HepG2 (cell line): Measurements from ENCODE around the gene SLC6A7. TPM values are rescaled to one million over a fixed set of nuclear protein-coding genes. Genes with fewer than 3 reads are reported as not detected.

Experiments
- ATAC-seq: fragments of 200-7000 bp; cut with Tn5 transposase; 3 replicates; pipeline ENCODE4 v1.9.1; 2020; ENCODE audit warnings: mild to moderate bottlenecking, moderate library complexity
- BruUV-seq: library from RNA; stranded (reverse); fragments of 400-500 nt; replicated peaks from 2 replicates; lab custom pipeline; 2021; lab: Mats Ljungman, UMichigan
- CTCF ChIA-PET: fragments of 300-600 bp; formaldehyde crosslinking; extraction: SDS; loops from one replicate; lab custom pipeline; 2021; ENCODE audit warnings: low total read pairs, inconsistent platforms, low intra/inter-chr PET ratio; lab: Yijun Ruan, JAX
- POLR2A ChIA-PET: fragments of 350-600 bp; sonication (Branson Sonifier 250); formaldehyde crosslinking; loops from one replicate; lab custom pipeline; 2020; ENCODE audit warnings: antibody characterized with exemption, inconsistent platforms; lab: Yijun Ruan, JAX
- DNase-seq: peaks from one replicate; pipeline ENCODE4 v3.0.0-alpha.2; 2015; ENCODE audit warnings: low spot score
- FAIRE-seq: peaks from 3 replicates; lab custom pipeline; 2011; peaks lifted over from hg19 to GRCh38; lab: Jason Lieb, UNC
- H2AFZ ChIP-seq: one replicate; pipeline ENCODE4 v1.6.1; 2011; ENCODE audit warnings: low read length, inconsistent platforms
- H3K27ac ChIP-seq: fragments of 300-600 bp; 3 replicates; pipeline ENCODE4 v1.8.0; 2011; ENCODE audit warnings: mixed run types, mild to moderate bottlenecking, mixed read lengths, low read length, inconsistent platforms; ENCODE audit not compliant: insufficient read depth; ENCODE audit errors: extremely low read length
- H3K27me3 ChIP-seq, 2 experiments: fragments of 200-600 bp in 1 of 2; 2 replicates in 1 of 2; 3 replicates in 1 of 2; pipeline versions ENCODE4 v1.6.0 to v1.8.0; 2011; ENCODE audit warnings: low read length in 2 of 2, mild to moderate bottlenecking in 2 of 2, moderate library complexity in 2 of 2, inconsistent platforms in 1 of 2; ENCODE audit not compliant: insufficient read depth in 2 of 2, control insufficient read depth in 1 of 2
- H3K36me3 ChIP-seq, 2 experiments: fragments of 200-600 bp in 1 of 2; replicated peaks in 1 of 2; 2 replicates in 1 of 2; 3 replicates in 1 of 2; pipeline versions ENCODE4 v1.5.1 to v1.8.0; 2011; ENCODE audit warnings: low read length in 2 of 2, inconsistent platforms in 1 of 2; ENCODE audit not compliant: insufficient read depth in 2 of 2, control insufficient read depth in 1 of 2
- H3K4me1 ChIP-seq: 2 replicates; pipeline ENCODE4 v1.5.1; 2012; ENCODE audit warnings: low read length, inconsistent platforms; ENCODE audit not compliant: insufficient read depth
- H3K4me2 ChIP-seq: 2 replicates; pipeline ENCODE4 v1.6.0; 2011; ENCODE audit warnings: low read depth, low read length, inconsistent platforms
- H3K4me3 ChIP-seq, 3 experiments: fragments of 200-600 bp in 1 of 3; sonication (generic), shearing (Covaris generic) in 1 of 3; replicated peaks in 1 of 3; 2 replicates each; pipeline ENCODE4 v1.5.1; 2011 to 2016; ENCODE audit warnings: low read length in 3 of 3, inconsistent platforms in 2 of 3, low read depth in 2 of 3, mild to moderate bottlenecking in 2 of 3, control low read depth in 1 of 3, mixed read lengths in 1 of 3; ENCODE audit not compliant: insufficient read depth in 1 of 3
- H3K79me2 ChIP-seq: one replicate; pipeline ENCODE4 v1.6.1; 2011; ENCODE audit warnings: low read length, inconsistent platforms; ENCODE audit not compliant: insufficient read depth
- H3K9ac ChIP-seq: 2 replicates; pipeline ENCODE4 v1.6.0; 2011; ENCODE audit warnings: mild to moderate bottlenecking, low read depth, low read length, inconsistent platforms; ENCODE audit not compliant: insufficient read depth
- H3K9me3 ChIP-seq: 2 replicates; pipeline ENCODE4 v1.5.1; 2012; ENCODE audit warnings: mild to moderate bottlenecking, low read length
- H4K20me1 ChIP-seq: 2 replicates; pipeline ENCODE4 v1.6.0; 2011; ENCODE audit warnings: inconsistent platforms, mild to moderate bottlenecking, low read length, moderate library complexity; ENCODE audit not compliant: insufficient read depth
- HDAC2 ChIP-seq: sonication (generic); formaldehyde crosslinking; IDR thresholded peaks from 2 replicates; pipeline ENCODE4 v1.4.0; 2020; ENCODE audit warnings: missing genetic modification reagents
- MLLT10 ChIP-seq: sonication (generic); formaldehyde crosslinking; IDR thresholded peaks from 2 replicates; pipeline ENCODE4 v1.4.0; 2020; ENCODE audit warnings: missing genetic modification reagents
- TBX3 ChIP-seq: fragments of 450-650 bp; IDR thresholded peaks from 2 replicates; pipeline ENCODE4 v1.6.1; 2017; ENCODE audit warnings: antibody characterized with exemption, mild to moderate bottlenecking, inconsistent platforms, borderline replicate concordance
- ZNF772 ChIP-seq: sonication (generic); formaldehyde crosslinking; IDR thresholded peaks from 2 replicates; pipeline ENCODE4 v1.5.0; 2020; ENCODE audit warnings: mild to moderate bottlenecking, missing genetic modification reagents
- WGBS: methylation state at CpG from one replicate; pipeline ENCODE4 v1.1.6; 2017; ENCODE audit warnings: low lambda C conversion rate; 5-methylcytosine and 5-hydroxymethylcytosine counted together
- in situ Hi-C: cut with HindIII; loops from 2 replicates; pipeline ENCODE4 v1.10.0; 2017; ENCODE audit warnings: low pct_unique_long_range_greater_than_20kb; ENCODE audit not compliant: extremely low pct_ligation_motif_present
- intact Hi-C: fragments of 100-400 bp; cut with micrococcal nuclease; formaldehyde crosslinking; loops from one replicate; pipeline ENCODE4 v1.10.0; 2022; ENCODE audit not compliant: unreplicated experiment
- polyA plus RNA-seq, 8 experiments: library from polyadenylated mRNA; depleted of rRNA in 3 of 8; stranded (reverse) in 7 of 8; unstranded in 1 of 8; fragments of >200 nt; fragmentation: Illumina TruSeq in 4 of 8; extraction: Trizol in 4 of 8; gene quantifications; 2 replicates each; pipeline versions ENCODE4 v1.2.1 to v1.2.3, GENCODE V29; 2011 to 2016; ENCODE audit warnings: low read depth in 4 of 8, missing spikeins in 1 of 8, mixed read lengths in 1 of 8; ENCODE audit not compliant: insufficient read depth in 1 of 8
- total RNA-seq, 5 experiments: library from RNA; depleted of rRNA; stranded (reverse); fragments of >200 nt; fragmentation: Illumina TruSeq; extraction: Trizol; gene quantifications; 2 replicates each; pipeline ENCODE4 v1.2.3, GENCODE V29; 2016; ENCODE audit warnings: low read depth in 1 of 5
- TF ChIP-seq, protein P1 (sequence below): fragments of 450-650 bp; IDR thresholded peaks from 2 replicates; pipeline ENCODE4 v1.6.1; 2016
- TF ChIP-seq, protein P2 (sequence below): IDR thresholded peaks from 2 replicates; pipeline ENCODE4 v1.6.1; 2012; ENCODE audit warnings: low read length, improper control_type of control experiment
- TF ChIP-seq, protein P3 (sequence below): sonication (generic); formaldehyde crosslinking; IDR thresholded peaks from 2 replicates; pipeline ENCODE4 v1.4.0; 2020; ENCODE audit warnings: missing genetic modification reagents, mild to moderate bottlenecking, borderline replicate concordance

The SLC6A7 gene
- total and polyA plus RNA-seq, 2 of the 13 experiments (the other 11 are each of a cell fraction or from before 2014, with no cell fraction given): not detected

DNA sequence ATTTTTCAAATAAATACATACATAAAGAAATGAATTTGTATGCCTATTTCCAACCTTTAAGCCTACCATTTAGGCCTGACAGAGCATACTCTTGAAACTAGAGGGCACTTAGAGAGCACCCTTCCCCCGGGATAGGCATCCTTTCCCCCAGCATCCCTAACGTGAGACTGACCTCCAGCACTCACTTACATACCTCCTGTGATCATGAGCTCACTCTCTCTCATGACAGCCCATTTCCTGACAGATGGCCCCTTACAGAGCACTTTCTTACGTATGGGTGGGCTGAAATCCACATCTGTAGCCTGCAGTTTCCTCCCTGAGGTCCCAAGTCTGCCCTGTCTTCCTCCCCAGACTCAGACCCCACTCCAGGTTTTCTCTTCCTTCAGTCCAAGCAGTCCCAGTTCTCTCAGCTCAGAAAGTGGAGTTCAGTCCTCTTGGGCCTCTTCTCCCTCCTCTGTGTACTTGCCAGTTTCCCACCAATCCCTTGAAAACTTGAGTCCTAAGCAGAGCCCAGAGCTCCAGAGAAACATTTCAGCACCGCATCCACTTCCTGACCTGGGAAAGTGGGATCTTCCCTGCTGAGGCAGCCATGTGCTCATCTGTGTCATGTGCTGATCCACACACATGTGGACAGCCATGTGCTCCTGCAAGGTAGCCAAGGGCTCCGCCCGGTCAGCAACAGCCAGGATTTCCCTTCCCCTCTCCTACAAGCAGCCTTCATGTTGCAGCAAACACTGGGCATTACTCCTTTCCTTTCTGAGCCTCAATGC lies 25.5 kb upstream of the SLC6A7 start:
- Histone ChIP-seq H3K27me3 (peaks cover 1 to 3% of the 10 kb centered on the region in 2 experiments; a peak in 2 of 5 replicates), H3K79me2 (no peaks in the 10 kb centered on the region), H3K4me2 (no peak overlapping the region), H4K20me1 (no peaks in the 10 kb centered on the region), H2AFZ (no peak overlapping the region), H3K9me3 (no peaks in the 10 kb centered on the region), H3K27ac (no peak overlapping the region), H3K9ac (no peak overlapping the region), H3K4me3 (no peak overlapping the region), H3K36me3 (no peaks in the 10 kb centered on the region), H3K4me1 (peaks cover 62% of the 10 kb centered on the region)
- ChIA-PET POLR2A (interaction anchor here (1.8 kb wide), 1 partner anchor 27 kb away, joined by 11 read pairs; no protein-coding TSS in a partner anchor), CTCF (interaction anchor here (2.0 kb wide), 1 partner anchor 34 kb away, joined by 8 read pairs; no protein-coding TSS in a partner anchor)
- FAIRE-seq (no peak), ATAC-seq (no peak), DNase-seq (no peak)
- 61% methylated on average over 6 of the region's 6 CpGs for WGBS
- intact Hi-C loops: loop anchor here (5.0 kb wide), 1 partner anchor 188 kb away; no protein-coding TSS in a partner anchor
- BruUV-seq: no TSS peak
- in situ Hi-C loops: loop anchor here (5.0 kb wide), 1 partner anchor 53 kb away; no protein-coding TSS in a partner anchor
- TF ChIP-seq HDAC2 (CRISPR knock-in tag): no peak
- TF ChIP-seq, protein P1, sequence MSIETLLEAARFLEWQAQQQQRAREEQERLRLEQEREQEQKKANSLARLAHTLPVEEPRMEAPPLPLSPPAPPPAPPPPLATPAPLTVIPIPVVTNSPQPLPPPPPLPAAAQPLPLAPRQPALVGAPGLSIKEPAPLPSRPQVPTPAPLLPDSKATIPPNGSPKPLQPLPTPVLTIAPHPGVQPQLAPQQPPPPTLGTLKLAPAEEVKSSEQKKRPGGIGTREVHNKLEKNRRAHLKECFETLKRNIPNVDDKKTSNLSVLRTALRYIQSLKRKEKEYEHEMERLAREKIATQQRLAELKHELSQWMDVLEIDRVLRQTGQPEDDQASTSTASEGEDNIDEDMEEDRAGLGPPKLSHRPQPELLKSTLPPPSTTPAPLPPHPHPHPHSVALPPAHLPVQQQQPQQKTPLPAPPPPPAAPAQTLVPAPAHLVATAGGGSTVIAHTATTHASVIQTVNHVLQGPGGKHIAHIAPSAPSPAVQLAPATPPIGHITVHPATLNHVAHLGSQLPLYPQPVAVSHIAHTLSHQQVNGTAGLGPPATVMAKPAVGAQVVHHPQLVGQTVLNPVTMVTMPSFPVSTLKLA: peak; percentile 95

DNA sequence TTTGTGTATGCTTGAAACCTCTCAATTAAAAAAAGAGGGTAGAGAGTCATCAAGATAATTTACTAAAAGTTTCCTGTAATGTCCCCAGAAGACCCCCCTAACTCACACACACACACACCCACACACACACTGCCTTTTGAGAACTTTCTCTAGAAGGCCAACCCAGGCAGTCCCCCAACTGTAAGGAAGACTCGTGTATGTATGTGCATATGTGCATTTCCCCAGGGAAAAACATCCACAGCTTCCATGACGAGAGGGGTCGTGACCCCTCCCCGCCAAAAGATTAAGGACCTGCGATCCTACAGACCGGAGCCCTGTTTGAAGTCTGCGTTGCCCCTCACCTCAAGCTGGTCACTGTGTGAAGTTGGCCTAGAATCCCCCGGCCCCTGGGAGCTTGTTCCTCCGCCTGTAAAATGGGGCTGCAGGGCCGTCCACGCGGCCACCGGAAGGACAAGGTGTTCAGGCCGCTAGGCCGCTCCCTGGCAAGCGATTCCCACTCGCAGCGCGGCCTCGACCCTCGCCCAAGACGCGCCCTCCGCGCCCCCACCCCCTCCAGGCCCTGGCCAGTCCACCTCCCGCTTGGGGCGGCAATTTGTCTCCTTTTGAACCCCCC lies 23.7 kb upstream of the SLC6A7 start:
- Histone ChIP-seq H3K9me3 (no peaks in the 10 kb centered on the region), H3K79me2 (no peaks in the 10 kb centered on the region), H4K20me1 (no peaks in the 10 kb centered on the region), H3K27me3 (peaks cover 1 to 8% of the 10 kb centered on the region in 2 experiments; a peak in 2 of 5 replicates), H3K27ac (no peak overlapping the region), H3K36me3 (no peaks in the 10 kb centered on the region), H2AFZ (no peak overlapping the region), H3K4me2 (no peak overlapping the region), H3K9ac (no peak overlapping the region), H3K4me3 (no peak overlapping the region), H3K4me1 (peaks cover 44% of the 10 kb centered on the region)
- in situ Hi-C loops (no loop called here), intact Hi-C loops (no loop called here)
- ATAC-seq (no peak), FAIRE-seq (no peak), DNase-seq (no peak)
- ChIA-PET POLR2A (no interaction called here), CTCF (no interaction called here)
- WGBS: 60% methylated on average over 22 of the region's 27 CpGs
- BruUV-seq: no TSS peak
- TF ChIP-seq TBX3 (no peak), MLLT10 (CRISPR knock-in tag) (no peak), ZNF772 (CRISPR knock-in tag) (no peak)
- TF ChIP-seq, protein P2, sequence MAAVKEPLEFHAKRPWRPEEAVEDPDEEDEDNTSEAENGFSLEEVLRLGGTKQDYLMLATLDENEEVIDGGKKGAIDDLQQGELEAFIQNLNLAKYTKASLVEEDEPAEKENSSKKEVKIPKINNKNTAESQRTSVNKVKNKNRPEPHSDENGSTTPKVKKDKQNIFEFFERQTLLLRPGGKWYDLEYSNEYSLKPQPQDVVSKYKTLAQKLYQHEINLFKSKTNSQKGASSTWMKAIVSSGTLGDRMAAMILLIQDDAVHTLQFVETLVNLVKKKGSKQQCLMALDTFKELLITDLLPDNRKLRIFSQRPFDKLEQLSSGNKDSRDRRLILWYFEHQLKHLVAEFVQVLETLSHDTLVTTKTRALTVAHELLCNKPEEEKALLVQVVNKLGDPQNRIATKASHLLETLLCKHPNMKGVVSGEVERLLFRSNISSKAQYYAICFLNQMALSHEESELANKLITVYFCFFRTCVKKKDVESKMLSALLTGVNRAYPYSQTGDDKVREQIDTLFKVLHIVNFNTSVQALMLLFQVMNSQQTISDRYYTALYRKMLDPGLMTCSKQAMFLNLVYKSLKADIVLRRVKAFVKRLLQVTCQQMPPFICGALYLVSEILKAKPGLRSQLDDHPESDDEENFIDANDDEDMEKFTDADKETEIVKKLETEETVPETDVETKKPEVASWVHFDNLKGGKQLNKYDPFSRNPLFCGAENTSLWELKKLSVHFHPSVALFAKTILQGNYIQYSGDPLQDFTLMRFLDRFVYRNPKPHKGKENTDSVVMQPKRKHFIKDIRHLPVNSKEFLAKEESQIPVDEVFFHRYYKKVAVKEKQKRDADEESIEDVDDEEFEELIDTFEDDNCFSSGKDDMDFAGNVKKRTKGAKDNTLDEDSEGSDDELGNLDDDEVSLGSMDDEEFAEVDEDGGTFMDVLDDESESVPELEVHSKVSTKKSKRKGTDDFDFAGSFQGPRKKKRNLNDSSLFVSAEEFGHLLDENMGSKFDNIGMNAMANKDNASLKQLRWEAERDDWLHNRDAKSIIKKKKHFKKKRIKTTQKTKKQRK: no peak
- TF ChIP-seq, protein P3, sequence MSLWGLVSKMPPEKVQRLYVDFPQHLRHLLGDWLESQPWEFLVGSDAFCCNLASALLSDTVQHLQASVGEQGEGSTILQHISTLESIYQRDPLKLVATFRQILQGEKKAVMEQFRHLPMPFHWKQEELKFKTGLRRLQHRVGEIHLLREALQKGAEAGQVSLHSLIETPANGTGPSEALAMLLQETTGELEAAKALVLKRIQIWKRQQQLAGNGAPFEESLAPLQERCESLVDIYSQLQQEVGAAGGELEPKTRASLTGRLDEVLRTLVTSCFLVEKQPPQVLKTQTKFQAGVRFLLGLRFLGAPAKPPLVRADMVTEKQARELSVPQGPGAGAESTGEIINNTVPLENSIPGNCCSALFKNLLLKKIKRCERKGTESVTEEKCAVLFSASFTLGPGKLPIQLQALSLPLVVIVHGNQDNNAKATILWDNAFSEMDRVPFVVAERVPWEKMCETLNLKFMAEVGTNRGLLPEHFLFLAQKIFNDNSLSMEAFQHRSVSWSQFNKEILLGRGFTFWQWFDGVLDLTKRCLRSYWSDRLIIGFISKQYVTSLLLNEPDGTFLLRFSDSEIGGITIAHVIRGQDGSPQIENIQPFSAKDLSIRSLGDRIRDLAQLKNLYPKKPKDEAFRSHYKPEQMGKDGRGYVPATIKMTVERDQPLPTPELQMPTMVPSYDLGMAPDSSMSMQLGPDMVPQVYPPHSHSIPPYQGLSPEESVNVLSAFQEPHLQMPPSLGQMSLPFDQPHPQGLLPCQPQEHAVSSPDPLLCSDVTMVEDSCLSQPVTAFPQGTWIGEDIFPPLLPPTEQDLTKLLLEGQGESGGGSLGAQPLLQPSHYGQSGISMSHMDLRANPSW (CRISPR knock-in tag): no peak
